CD14-positive monocyte (primary cell): ENCODE measurements around the gene GOLGA3. TPM values are rescaled to one million over a fixed set of nuclear protein-coding genes. Genes with fewer than 3 reads are reported as not detected.

Experiments used
- DNase-seq, 3 donors: peaks; one replicate each; pipeline ENCODE4 v3.0.0-alpha.2; 2011 to 2022
- H2AFZ ChIP-seq: 2 replicates; pipeline ENCODE4 v1.6.0; 2012; ENCODE audit warnings: mild to moderate bottlenecking, low read depth, low read length, inconsistent platforms; ENCODE audit not compliant: insufficient read depth, poor library complexity, severe bottlenecking
- H3K27ac ChIP-seq, 2 donors: 1 replicate in 1 of 2; 2 replicates in 1 of 2; pipeline ENCODE4 v1.5.1; 2012 to 2013; ENCODE audit warnings: low read length in 2 of 2, control low read depth in 1 of 2, inconsistent platforms in 1 of 2, low read depth in 1 of 2, mild to moderate bottlenecking in 1 of 2
- H3K27me3 ChIP-seq, 2 donors: one replicate each; pipeline versions ENCODE4 v1.6.0 to v1.6.1; 2011 to 2013; ENCODE audit warnings: low read length in 2 of 2; ENCODE audit not compliant: control insufficient read depth in 2 of 2, insufficient read depth in 2 of 2
- H3K36me3 ChIP-seq, 2 donors: replicated peaks in 1 of 2; 1 replicate in 1 of 2; 2 replicates in 1 of 2; pipeline versions ENCODE4 v1.5.1 to v1.6.1; 2012 to 2013; ENCODE audit warnings: low read length in 2 of 2, control low read depth in 1 of 2, inconsistent platforms in 1 of 2, mild to moderate bottlenecking in 1 of 2; ENCODE audit not compliant: insufficient read depth in 2 of 2, control insufficient read depth in 1 of 2
- H3K4me1 ChIP-seq, 2 donors: 1 replicate in 1 of 2; 2 replicates in 1 of 2; pipeline versions ENCODE4 v1.5.1 to v1.6.1; 2012 to 2013; ENCODE audit warnings: low read length in 2 of 2, control low read depth in 1 of 2, inconsistent platforms in 1 of 2, mild to moderate bottlenecking in 1 of 2, moderate library complexity in 1 of 2; ENCODE audit not compliant: insufficient read depth in 2 of 2, control insufficient read depth in 1 of 2
- H3K4me2 ChIP-seq: replicated peaks from 2 replicates; pipeline ENCODE3; 2012; ENCODE audit warnings: low read length, moderate library complexity, mild to moderate bottlenecking; ENCODE audit not compliant: poor library complexity, severe bottlenecking; ENCODE audit errors: extremely low read depth
- H3K4me3 ChIP-seq, 3 experiments: fragments of 200-600 bp in 1 of 3; sonication (generic) in 1 of 3; replicated peaks in 1 of 3; 1 replicate in 2 of 3; 2 replicates in 1 of 3; pipeline ENCODE4 v1.5.1; 2011 to 2013; ENCODE audit warnings: low read length in 3 of 3, mild to moderate bottlenecking in 3 of 3, control low read depth in 2 of 3, low read depth in 2 of 3, inconsistent platforms in 1 of 3, moderate library complexity in 1 of 3
- H3K79me2 ChIP-seq: 2 replicates; pipeline ENCODE4 v1.6.0; 2012; ENCODE audit warnings: mild to moderate bottlenecking, control low read depth, inconsistent platforms, low read length, moderate library complexity; ENCODE audit not compliant: insufficient read depth
- H3K9ac ChIP-seq: 2 replicates; pipeline ENCODE4 v1.6.0; 2017; ENCODE audit warnings: low read length, mild to moderate bottlenecking; ENCODE audit not compliant: insufficient read depth, poor library complexity, severe bottlenecking
- H3K9me3 ChIP-seq, 2 donors: replicated peaks in 1 of 2; 1 replicate in 1 of 2; 2 replicates in 1 of 2; pipeline versions ENCODE4 v1.5.1 to v1.6.1; 2012 to 2013; ENCODE audit warnings: low read length in 2 of 2, control low read depth in 1 of 2; ENCODE audit not compliant: control insufficient read depth in 1 of 2, insufficient read depth in 1 of 2
- H4K20me1 ChIP-seq: 2 replicates; pipeline ENCODE4 v1.6.0; 2012; ENCODE audit warnings: mild to moderate bottlenecking, low read length, control low read depth, moderate library complexity; ENCODE audit not compliant: insufficient read depth
- H3K27ac Mint-ChIP-seq, 7 donors: one replicate each; pipeline ENCODE4 v1.8.0; 2020; ENCODE audit warnings: mild to moderate bottlenecking in 7 of 7, mixed read lengths in 7 of 7, moderate library complexity in 6 of 7, inconsistent platforms in 2 of 7
- H3K27me3 Mint-ChIP-seq, 3 donors: one replicate each; pipeline ENCODE4 v1.8.0; 2021 to 2022; ENCODE audit warnings: low read depth in 3 of 3, mild to moderate bottlenecking in 3 of 3, mixed read lengths in 3 of 3, moderate library complexity in 3 of 3, inconsistent platforms in 1 of 3
- H3K36me3 Mint-ChIP-seq, 2 donors: one replicate each; pipeline ENCODE4 v1.8.0; 2020; ENCODE audit warnings: mixed read lengths in 2 of 2, inconsistent platforms in 1 of 2, mild to moderate bottlenecking in 1 of 2
- H3K4me1 Mint-ChIP-seq: one replicate; pipeline ENCODE4 v1.8.0; 2020; ENCODE audit warnings: mild to moderate bottlenecking, mixed read lengths
- H3K4me3 Mint-ChIP-seq, 2 donors: one replicate each; pipeline ENCODE4 v1.8.0; 2020; ENCODE audit warnings: mild to moderate bottlenecking in 2 of 2, mixed read lengths in 2 of 2, moderate library complexity in 1 of 2
- H3K9me3 Mint-ChIP-seq, 7 donors: one replicate each; pipeline ENCODE4 v1.8.0; 2020 to 2022; ENCODE audit warnings: mixed read lengths in 7 of 7, mild to moderate bottlenecking in 6 of 7, moderate library complexity in 6 of 7, inconsistent platforms in 2 of 7
- CTCF ChIP-seq: fragments of 200-600 bp; IDR thresholded peaks from one replicate; pipeline ENCODE4 v1.8.0; 2022; ENCODE audit warnings: antibody characterized with exemption, mild to moderate bottlenecking
- WGBS: methylation state at CpG from one replicate; pipeline ENCODE4 v1.1.5; 2013; ENCODE audit warnings: missing lambda C conversion rate; ENCODE audit not compliant: insufficient coverage; 5-methylcytosine and 5-hydroxymethylcytosine counted together
- intact Hi-C, 2 donors: fragments of 100-400 bp; cut with micrococcal nuclease; formaldehyde crosslinking; loops; one replicate each; pipeline versions ENCODE4 v1.15.0 to v1.15.1; 2023
- polyA plus RNA-seq, 3 donors: library from polyadenylated mRNA; depleted of rRNA in 1 of 3; unstranded in 2 of 3; stranded (reverse) in 1 of 3; fragments of 300-500 nt in 2 of 3; fragments of >200 nt in 1 of 3; fragmentation: Illumina TruSeq in 2 of 3; gene quantifications; 1 replicate in 2 of 3; 2 replicates in 1 of 3; pipeline ENCODE4 v1.2.3, GENCODE V29; 2012 to 2021

Gene GOLGA3
- polyA plus RNA-seq, 3 donors: 1.2 to 12.0 (median 2.4) TPM

DNA sequence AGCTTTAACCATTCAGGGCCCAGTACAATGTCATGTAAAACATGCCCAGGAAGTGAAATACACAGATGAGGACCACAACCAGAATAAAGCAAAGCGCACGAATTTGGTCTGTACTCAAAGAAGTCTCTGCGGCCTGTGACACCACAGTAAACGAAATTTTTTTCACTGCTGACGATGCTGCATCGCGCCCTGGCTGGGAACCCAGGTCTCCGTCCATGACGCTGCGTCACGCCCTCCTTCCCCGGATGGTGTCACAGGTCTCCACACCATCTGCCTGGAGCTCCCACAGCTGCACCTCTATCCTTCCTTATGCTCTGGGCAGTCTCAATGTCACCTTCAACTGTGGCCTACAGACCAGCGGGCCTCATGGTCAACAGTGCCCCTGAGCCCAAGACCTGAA is 84.8 kb downstream of the GOLGA3 start:
- peaks cover 48% of the 10 kb centered on the region for H4K20me1 ChIP-seq
- no peak overlapping the region for H3K4me3 ChIP-seq
- H3K27me3 ChIP-seq: no peaks in the 10 kb centered on the region
- DNase-seq: no peak
- H3K4me1 ChIP-seq: no peaks in the 10 kb centered on the region
- no peaks in the 10 kb centered on the region for H3K4me1 Mint-ChIP-seq
- H3K4me3 Mint-ChIP-seq: no peak overlapping the region
- no peaks in the 10 kb centered on the region for H3K27me3 Mint-ChIP-seq
- no peaks in the 10 kb centered on the region for H3K9me3 ChIP-seq
- H3K36me3 Mint-ChIP-seq: peaks cover 96 to 100% of the 10 kb centered on the region in 2 donors
- H3K9ac ChIP-seq: no peak overlapping the region
- H3K9me3 Mint-ChIP-seq: peaks cover 0 to under 1% (median 0%) of the 10 kb centered on the region in 7 donors
- peaks cover 37% of the 10 kb centered on the region for H3K79me2 ChIP-seq
- no peak overlapping the region for H3K4me2 ChIP-seq
- intact Hi-C loops: no loop called here
- peaks cover 97 to 100% of the 10 kb centered on the region in 2 donors for H3K36me3 ChIP-seq
- no peak overlapping the region for H3K27ac ChIP-seq
- TF ChIP-seq CTCF: no peak
- H2AFZ ChIP-seq: no peak overlapping the region
- 97% methylated on average over 13 of the region's 13 CpGs for WGBS
- H3K27ac Mint-ChIP-seq: peak overlapping the region in 3 of 7 donors; percentile 2 to 58 (median 27)

DNA sequence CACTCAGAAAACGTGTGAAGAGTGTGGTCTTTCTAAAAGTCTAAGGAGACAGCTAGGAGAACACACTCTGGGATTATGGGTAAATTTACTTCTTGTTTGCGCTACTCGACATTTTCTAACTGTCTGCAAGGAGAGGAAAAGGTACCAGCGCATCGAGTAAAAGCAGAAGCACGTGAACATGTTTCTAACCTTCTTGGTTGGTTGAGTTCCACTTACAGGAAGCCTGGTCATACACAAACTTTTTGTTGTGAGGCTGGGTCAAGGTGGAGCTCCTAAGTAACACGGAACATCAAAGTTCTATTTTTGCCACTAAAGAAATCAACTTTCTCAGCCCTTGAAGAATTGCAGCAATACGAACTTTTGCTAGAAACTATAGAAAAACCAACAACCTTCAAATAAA is 87.0 kb downstream of the GOLGA3 start:
- Mint-ChIP-seq H3K9me3 (peaks cover 0 to 2% (median 0%) of the 10 kb centered on the region in 7 donors), H3K27me3 (peaks cover 0 to 1% (median 0%) of the 10 kb centered on the region in 3 donors), H3K4me1 (no peaks in the 10 kb centered on the region), H3K27ac (no peak overlapping the region), H3K36me3 (peaks cover 94 to 100% of the 10 kb centered on the region in 2 donors), H3K4me3 (no peak overlapping the region)
- Histone ChIP-seq H3K79me2 (peaks cover 36% of the 10 kb centered on the region), H3K27ac (peak overlapping the region in 1 of 2 donors; percentile 31), H2AFZ (no peak overlapping the region), H3K36me3 (peaks cover 91 to 100% of the 10 kb centered on the region in 2 donors), H3K9ac (no peak overlapping the region), H3K4me2 (no peak overlapping the region), H3K4me3 (no peak overlapping the region), H4K20me1 (peaks cover 48% of the 10 kb centered on the region), H3K9me3 (no peaks in the 10 kb centered on the region), H3K27me3 (no peaks in the 10 kb centered on the region), H3K4me1 (no peaks in the 10 kb centered on the region)
- intact Hi-C loops: no loop called here
- no peak for TF ChIP-seq CTCF
- WGBS: 86% methylated on average over 5 of the region's 8 CpGs
- no peak for DNase-seq
